Gastroesophageal sphincter (tissue), 4 donors: Measurements from ENCODE around the gene TENM3. TPM values are rescaled to one million over a fixed set of nuclear protein-coding genes. Genes with fewer than 3 reads are reported as not detected.

Experiments
- ATAC-seq: fragments of 150-250 bp; one replicate; pipeline ENCODE4 v1.9.1; 2016; ENCODE audit warnings: mild to moderate bottlenecking, moderate library complexity
- H3K27ac ChIP-seq, 4 donors: fragments of 200-600 bp; sonication (generic) in 3 of 4; 1 replicate in 3 of 4; 2 replicates in 1 of 4; pipeline ENCODE4 v1.5.1; 2016 to 2019
- H3K27me3 ChIP-seq: fragments of 200-600 bp; sonication (generic); one replicate; pipeline ENCODE4 v1.5.1; 2019
- H3K36me3 ChIP-seq, 2 donors: fragments of 200-600 bp; sonication (generic); one replicate each; pipeline ENCODE4 v1.5.1; 2019; ENCODE audit warnings: control low read depth in 1 of 2
- H3K4me1 ChIP-seq, 3 donors: fragments of 200-600 bp; sonication (generic); 1 replicate in 2 of 3; 2 replicates in 1 of 3; pipeline ENCODE4 v1.5.1; 2016 to 2019; ENCODE audit warnings: control low read depth in 2 of 3
- H3K4me3 ChIP-seq, 2 donors: fragments of 200-600 bp; sonication (generic); one replicate each; pipeline ENCODE4 v1.5.1; 2019; ENCODE audit warnings: mild to moderate bottlenecking in 1 of 2, moderate library complexity in 1 of 2
- H3K9me3 ChIP-seq, 3 donors: fragments of 200-600 bp; sonication (generic); one replicate each; pipeline ENCODE4 v1.5.1; 2017 to 2019; ENCODE audit warnings: control low read depth in 2 of 3
- EP300 ChIP-seq: sonication (generic); formaldehyde crosslinking; IDR thresholded peaks from one replicate; pipeline ENCODE4 v1.6.1; 2017; ENCODE audit warnings: antibody characterized with exemption, mild to moderate bottlenecking
- POLR2A ChIP-seq, 2 donors: fragments of 450-650 bp; IDR thresholded peaks; one replicate each; pipeline ENCODE4 v1.6.1; 2017; ENCODE audit warnings: antibody characterized with exemption in 2 of 2, mild to moderate bottlenecking in 2 of 2, moderate library complexity in 1 of 2
- POLR2AphosphoS5 ChIP-seq: sonication (generic); formaldehyde crosslinking; IDR thresholded peaks from one replicate; pipeline ENCODE4 v1.6.1; 2017; ENCODE audit warnings: antibody characterized with exemption
- WGBS, 2 donors: methylation state at CpG; one replicate each; pipeline ENCODE4 v1.1.5; 2018; ENCODE audit warnings: low coverage in 1 of 2; 5-methylcytosine and 5-hydroxymethylcytosine counted together
- total RNA-seq, 4 donors: library from RNA; depleted of rRNA; stranded (reverse); fragments of >200 nt; gene quantifications; one replicate each; pipeline ENCODE4 v1.1.0, GENCODE V29; 2016
- TF ChIP-seq, protein P1 (sequence below), 4 experiments: fragments of 200-600 bp in 2 of 4; fragments of 450-650 bp in 2 of 4; sonication (generic) in 1 of 4; IDR thresholded peaks; one replicate each; pipeline ENCODE4 v1.5.1; 2017 to 2019; ENCODE audit warnings: antibody characterized with exemption in 4 of 4, mild to moderate bottlenecking in 2 of 4, moderate library complexity in 2 of 4

The TENM3 gene
- total RNA-seq, 4 donors from 2014 or later = 8.2 to 39.9 (median 15.8) TPM

DNA sequence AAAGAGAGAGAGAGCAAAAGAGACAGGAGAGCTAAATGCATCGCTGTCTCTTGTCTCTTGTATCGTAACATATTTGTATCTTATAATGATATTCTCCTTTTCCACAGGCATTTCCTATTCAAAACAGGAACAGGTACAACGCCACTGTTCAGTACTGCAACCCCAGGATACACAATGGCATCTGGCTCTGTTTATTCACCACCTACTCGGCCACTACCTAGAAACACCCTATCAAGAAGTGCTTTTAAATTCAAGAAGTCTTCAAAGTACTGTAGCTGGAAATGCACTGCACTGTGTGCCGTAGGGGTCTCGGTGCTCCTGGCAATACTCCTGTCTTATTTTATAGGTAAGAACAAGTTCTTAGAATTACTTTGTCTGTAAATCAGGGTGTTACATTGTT, 385.3 kb downstream of the TENM3 start:
- Histone ChIP-seq H3K4me3 (no peak overlapping the region), H3K36me3 (no peaks in the 10 kb centered on the region), H3K4me1 (no peaks in the 10 kb centered on the region), H3K9me3 (no peaks in the 10 kb centered on the region), H3K27ac (no peak overlapping the region), H3K27me3 (no peaks in the 10 kb centered on the region)
- no peak for ATAC-seq
- TF ChIP-seq EP300 = no peak
- no peak for TF ChIP-seq POLR2A (IDR thresholded peaks at IDR 0.05)
- TF ChIP-seq, protein P1, sequence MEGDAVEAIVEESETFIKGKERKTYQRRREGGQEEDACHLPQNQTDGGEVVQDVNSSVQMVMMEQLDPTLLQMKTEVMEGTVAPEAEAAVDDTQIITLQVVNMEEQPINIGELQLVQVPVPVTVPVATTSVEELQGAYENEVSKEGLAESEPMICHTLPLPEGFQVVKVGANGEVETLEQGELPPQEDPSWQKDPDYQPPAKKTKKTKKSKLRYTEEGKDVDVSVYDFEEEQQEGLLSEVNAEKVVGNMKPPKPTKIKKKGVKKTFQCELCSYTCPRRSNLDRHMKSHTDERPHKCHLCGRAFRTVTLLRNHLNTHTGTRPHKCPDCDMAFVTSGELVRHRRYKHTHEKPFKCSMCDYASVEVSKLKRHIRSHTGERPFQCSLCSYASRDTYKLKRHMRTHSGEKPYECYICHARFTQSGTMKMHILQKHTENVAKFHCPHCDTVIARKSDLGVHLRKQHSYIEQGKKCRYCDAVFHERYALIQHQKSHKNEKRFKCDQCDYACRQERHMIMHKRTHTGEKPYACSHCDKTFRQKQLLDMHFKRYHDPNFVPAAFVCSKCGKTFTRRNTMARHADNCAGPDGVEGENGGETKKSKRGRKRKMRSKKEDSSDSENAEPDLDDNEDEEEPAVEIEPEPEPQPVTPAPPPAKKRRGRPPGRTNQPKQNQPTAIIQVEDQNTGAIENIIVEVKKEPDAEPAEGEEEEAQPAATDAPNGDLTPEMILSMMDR (IDR thresholded peaks at IDR 0.05) = no peak
- no peak for TF ChIP-seq POLR2AphosphoS5
- 82 to 87% methylated on average over 6 of the region's 6 CpGs for WGBS, 2 donors

DNA sequence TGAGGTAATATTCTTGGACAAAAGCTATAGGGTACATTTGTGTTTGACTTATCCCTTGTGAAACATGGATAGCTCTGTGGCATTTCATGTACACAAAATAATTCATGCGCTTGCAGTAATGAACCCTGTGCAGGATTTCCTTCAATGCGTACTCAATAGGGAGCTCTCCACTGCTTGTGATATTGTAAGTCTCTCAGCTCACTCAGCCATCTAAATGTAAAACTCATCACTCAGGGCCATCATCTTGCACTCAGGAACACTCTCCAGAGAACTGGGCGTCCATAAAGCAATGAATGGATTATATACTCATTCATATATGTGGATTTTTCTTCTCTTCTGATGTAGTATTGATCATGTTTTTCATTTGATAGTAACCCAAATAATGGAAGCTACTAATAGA, 385.9 kb downstream of the TENM3 start:
- H3K27me3 ChIP-seq = no peaks in the 10 kb centered on the region
- no peak overlapping the region for H3K27ac ChIP-seq
- no peak for ATAC-seq
- H3K36me3 ChIP-seq = no peaks in the 10 kb centered on the region
- 93 to 94% methylated on average over 2 to 3 of the region's 3 CpGs for WGBS, 2 donors
- H3K9me3 ChIP-seq = no peaks in the 10 kb centered on the region
- H3K4me3 ChIP-seq = no peak overlapping the region
- no peaks in the 10 kb centered on the region for H3K4me1 ChIP-seq
- TF ChIP-seq, protein P1 (IDR thresholded peaks at IDR 0.05) = no peak
- TF ChIP-seq POLR2AphosphoS5 = no peak
- no peak for TF ChIP-seq EP300
- TF ChIP-seq POLR2A (IDR thresholded peaks at IDR 0.05) = no peak

DNA sequence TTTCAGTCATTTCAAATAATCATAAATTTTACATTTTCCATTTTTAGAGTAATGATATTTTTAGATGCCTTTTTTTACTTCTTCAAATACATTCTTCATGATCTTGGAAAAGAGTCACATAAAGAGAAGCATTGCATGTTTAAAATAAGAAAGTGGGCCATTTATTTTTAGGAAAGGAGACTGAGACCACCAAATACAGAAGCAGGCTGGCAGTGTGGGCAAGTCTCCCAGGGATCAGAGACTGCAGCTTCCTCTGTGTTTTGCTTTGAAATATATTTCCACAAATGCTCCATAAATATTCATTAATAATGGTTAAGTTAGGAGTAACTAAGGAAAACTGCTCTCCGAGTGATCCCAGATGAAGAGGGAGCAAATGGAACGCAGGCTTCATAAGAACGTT, 397.3 kb downstream of the TENM3 start:
- no peak for TF ChIP-seq POLR2AphosphoS5
- TF ChIP-seq, protein P1 (IDR thresholded peaks at IDR 0.05) = no peak
- no peak for TF ChIP-seq EP300
- TF ChIP-seq POLR2A (IDR thresholded peaks at IDR 0.05) = no peak
- no peaks in the 10 kb centered on the region for H3K27me3 ChIP-seq
- H3K27ac ChIP-seq = no peak overlapping the region
- no peak for ATAC-seq
- H3K4me3 ChIP-seq = no peak overlapping the region
- no peaks in the 10 kb centered on the region for H3K4me1 ChIP-seq
- peaks cover 0 to 6% (median 0%) of the 10 kb centered on the region in 3 donors for H3K9me3 ChIP-seq
- no peaks in the 10 kb centered on the region for H3K36me3 ChIP-seq
- WGBS, 2 donors = 48 to 67% methylated on average over 2 to 3 of the region's 3 CpGs

DNA sequence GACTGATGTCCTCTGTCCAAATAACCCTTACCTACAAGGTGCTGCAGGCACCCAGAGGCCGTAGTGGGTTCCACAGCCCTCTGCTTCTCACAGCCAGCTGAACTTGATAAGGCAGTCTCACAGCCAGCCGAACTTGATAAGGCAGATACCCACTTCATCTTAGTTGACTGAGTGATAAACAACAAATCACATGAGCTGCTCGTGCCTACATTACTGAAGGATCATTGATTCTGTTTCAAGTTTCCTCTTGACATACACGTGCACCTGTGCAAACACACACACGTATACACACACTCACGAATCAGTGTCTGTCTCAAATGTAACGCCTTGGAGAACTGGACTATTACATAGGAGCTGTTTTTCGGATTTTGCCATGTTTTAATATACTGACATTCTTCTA, 397.7 kb downstream of the TENM3 start:
- no peak overlapping the region for H3K27ac ChIP-seq
- H3K4me1 ChIP-seq = no peaks in the 10 kb centered on the region
- no peak for ATAC-seq
- no peaks in the 10 kb centered on the region for H3K36me3 ChIP-seq
- no peak overlapping the region for H3K4me3 ChIP-seq
- peaks cover 0 to 10% (median 0%) of the 10 kb centered on the region in 3 donors for H3K9me3 ChIP-seq
- no peaks in the 10 kb centered on the region for H3K27me3 ChIP-seq
- TF ChIP-seq, protein P1 (IDR thresholded peaks at IDR 0.05) = no peak
- WGBS, 2 donors = 71 to 85% methylated on average over 5 to 8 of the region's 8 CpGs

DNA sequence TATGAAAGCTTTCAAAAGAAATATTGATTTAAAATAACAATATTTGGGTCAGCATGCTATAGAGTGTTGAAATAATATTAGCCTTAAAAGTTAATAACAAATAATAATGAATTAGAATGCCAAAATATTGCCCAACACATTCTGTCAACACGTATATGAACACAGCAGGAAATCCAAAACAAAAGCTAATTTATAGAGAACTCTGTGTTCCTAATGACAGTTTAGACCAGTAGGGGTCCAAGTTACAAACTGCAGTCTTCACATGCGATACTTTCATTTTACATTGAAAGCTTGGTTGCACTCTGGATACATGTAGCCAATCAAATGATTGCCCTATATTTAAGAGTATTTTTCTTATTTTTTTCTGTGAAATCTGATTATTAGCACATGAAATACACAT, 399.6 kb downstream of the TENM3 start:
- Histone ChIP-seq H3K9me3 (peaks cover 0 to 15% (median 0%) of the 10 kb centered on the region in 3 donors), H3K27me3 (no peaks in the 10 kb centered on the region), H3K36me3 (no peaks in the 10 kb centered on the region), H3K4me1 (no peaks in the 10 kb centered on the region), H3K4me3 (no peak overlapping the region), H3K27ac (no peak overlapping the region)
- ATAC-seq = no peak
- TF ChIP-seq EP300 (no peak), POLR2A (IDR thresholded peaks at IDR 0.05) (no peak), POLR2AphosphoS5 (no peak)
- TF ChIP-seq, protein P1 (IDR thresholded peaks at IDR 0.05) = no peak
- WGBS, 2 donors = 58 to 61% methylated on average over 2 of the region's 2 CpGs
